Hepatocyte (in vitro differentiated cells): ENCODE results near the gene GLCE.

ENCODE experiments used
- CTCF ChIP-seq: fragments of 200-600 bp; sonication (generic); IDR thresholded peaks from 2 replicates; pipeline ENCODE4 v1.5.1; 2016; ENCODE audit warnings: antibody characterized with exemption, mild to moderate bottlenecking; ENCODE audit not compliant: poor library complexity
- EZH2 ChIP-seq: fragments of 200-600 bp; sonication (generic); IDR thresholded peaks from 2 replicates; pipeline ENCODE4 v1.6.1; 2016; ENCODE audit warnings: antibody characterized with exemption, mild to moderate bottlenecking, borderline replicate concordance
- EZH2phosphoT487 ChIP-seq: fragments of 200-600 bp; sonication (generic); IDR thresholded peaks from one replicate; pipeline ENCODE4 v1.6.1; 2018; ENCODE audit warnings: antibody characterized with exemption, mild to moderate bottlenecking, low read depth, moderate library complexity; ENCODE audit not compliant: unreplicated experiment, severe bottlenecking

- no peak for TF ChIP-seq CTCF
- TF ChIP-seq EZH2phosphoT487 = no peak
- no peak for TF ChIP-seq EZH2
These were observed 56.9 kb downstream of the GLCE start for GRCh38 chr15:69217381-69217780.
